Tibial nerve (tissue), 4 donors: ENCODE data around the gene PLPP1. TPM values are rescaled to one million over a fixed set of nuclear protein-coding genes. Genes with fewer than 3 reads are reported as not detected.

Experiments
- small RNA-seq: library from RNA; depleted of rRNA; stranded (forward); fragments of <200 nt; gene quantifications from one replicate; pipeline ENCODE3, GENCODE V24; 2016
- total RNA-seq, 4 donors: library from RNA; depleted of rRNA; stranded (reverse); fragments of >200 nt; gene quantifications; one replicate each; pipeline ENCODE4 v1.1.0, GENCODE V29; 2016

PLPP1 gene
- total RNA-seq, 4 donors from 2014 or later, result 380 to 568 (median 427) TPM

Small RNA genes within 50 kb of the gene (small RNA-seq; reads per million reads assigned to genes)
- not detected for gene MIR5687

Other genes with a start within 250 kb of the PLPP1 start
- gene DHX29, start 227.3 kb downstream of the PLPP1 start, total RNA-seq, result 10 to 100 TPM; 22.9 to 28.5 (median 27.5) TPM
- gene MTREX, start 227.0 kb downstream of the PLPP1 start, total RNA-seq, result 10 to 100 TPM; 52.4 to 95.1 (median 60.7) TPM
- 10 to 100 TPM; 11.0 to 39.1 (median 23.6) TPM for gene SLC38A9, start 177.4 kb upstream of the PLPP1 start, total RNA-seq
- gene DDX4, start 203.1 kb upstream of the PLPP1 start, total RNA-seq, result under 1 TPM in 1 of 4 donors, not detected in 3; 0.21 TPM